Ovary (tissue), 3 donors: ENCODE measurements around the gene GSK3A.

Experiments
- EP300 ChIP-seq: sonication (generic); formaldehyde crosslinking; IDR thresholded peaks from one replicate; pipeline ENCODE4 v1.6.1; 2017; ENCODE audit warnings: antibody characterized with exemption
- POLR2A ChIP-seq: fragments of 450-650 bp; IDR thresholded peaks from one replicate; pipeline ENCODE4 v1.6.1; 2017; ENCODE audit warnings: antibody characterized with exemption, mild to moderate bottlenecking, moderate library complexity
- TF ChIP-seq, protein P1 (sequence below), 3 donors: fragments of 450-650 bp in 2 of 3; fragments of 200-600 bp in 1 of 3; IDR thresholded peaks; one replicate each; pipeline versions ENCODE4 v1.5.1 to v1.8.0; 2016 to 2022; ENCODE audit warnings: antibody characterized with exemption in 3 of 3, mild to moderate bottlenecking in 1 of 3
- donor health status: DM: no; HTN: no; CAD: no.

DNA sequence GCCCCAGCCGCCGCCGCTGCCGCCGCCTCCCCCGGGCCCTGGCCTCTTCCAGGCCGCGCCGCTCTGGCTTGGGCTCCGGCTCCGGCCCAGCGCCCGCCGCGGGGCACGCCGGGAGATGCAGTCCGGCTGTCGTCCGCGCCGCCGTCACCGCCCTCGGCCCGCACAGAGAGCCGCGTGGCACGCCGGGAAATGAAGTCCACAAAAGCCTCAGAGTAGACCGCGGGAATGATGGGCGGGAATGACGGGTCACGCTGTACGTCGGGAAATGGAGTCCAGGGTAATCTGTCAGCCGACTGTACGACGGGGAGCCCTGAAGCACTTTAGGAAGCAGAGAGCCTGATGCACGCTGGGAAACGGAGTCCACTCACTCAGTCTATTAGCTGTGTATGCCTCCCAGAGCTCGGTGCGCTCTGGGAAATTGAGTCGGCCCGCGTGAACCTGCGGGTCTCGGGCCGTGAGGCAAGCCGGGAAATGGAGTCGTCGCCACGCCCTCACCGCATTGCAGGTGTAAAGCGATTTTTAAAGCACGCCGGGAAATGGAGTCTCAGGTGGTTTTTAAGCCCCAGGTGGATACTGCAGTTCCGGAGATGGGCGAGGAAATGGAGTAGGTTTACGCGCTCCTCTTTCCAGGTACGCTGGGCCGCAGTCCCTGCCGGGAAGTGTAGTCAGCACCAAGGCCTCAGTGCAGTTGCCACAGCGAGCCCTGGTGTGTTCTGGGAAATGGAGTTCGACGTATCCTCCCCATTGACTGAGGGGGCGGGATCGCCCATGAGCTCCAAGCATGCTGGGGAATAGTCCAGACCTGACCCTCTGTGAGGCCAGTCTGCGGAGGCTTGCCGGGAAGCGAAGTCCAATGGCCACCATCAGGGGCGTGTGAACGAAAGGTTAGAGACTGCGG, at the start of gene GSK3A:
- TF ChIP-seq, protein P1, sequence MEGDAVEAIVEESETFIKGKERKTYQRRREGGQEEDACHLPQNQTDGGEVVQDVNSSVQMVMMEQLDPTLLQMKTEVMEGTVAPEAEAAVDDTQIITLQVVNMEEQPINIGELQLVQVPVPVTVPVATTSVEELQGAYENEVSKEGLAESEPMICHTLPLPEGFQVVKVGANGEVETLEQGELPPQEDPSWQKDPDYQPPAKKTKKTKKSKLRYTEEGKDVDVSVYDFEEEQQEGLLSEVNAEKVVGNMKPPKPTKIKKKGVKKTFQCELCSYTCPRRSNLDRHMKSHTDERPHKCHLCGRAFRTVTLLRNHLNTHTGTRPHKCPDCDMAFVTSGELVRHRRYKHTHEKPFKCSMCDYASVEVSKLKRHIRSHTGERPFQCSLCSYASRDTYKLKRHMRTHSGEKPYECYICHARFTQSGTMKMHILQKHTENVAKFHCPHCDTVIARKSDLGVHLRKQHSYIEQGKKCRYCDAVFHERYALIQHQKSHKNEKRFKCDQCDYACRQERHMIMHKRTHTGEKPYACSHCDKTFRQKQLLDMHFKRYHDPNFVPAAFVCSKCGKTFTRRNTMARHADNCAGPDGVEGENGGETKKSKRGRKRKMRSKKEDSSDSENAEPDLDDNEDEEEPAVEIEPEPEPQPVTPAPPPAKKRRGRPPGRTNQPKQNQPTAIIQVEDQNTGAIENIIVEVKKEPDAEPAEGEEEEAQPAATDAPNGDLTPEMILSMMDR (IDR thresholded peaks at IDR 0.05) = peak in 1 of 3 donors; percentile 19
- TF ChIP-seq EP300 = peak; percentile 93
- TF ChIP-seq POLR2A = peak; percentile 64
